ENCODE results near the gene SEC14L5.

Gene SEC14L5

GRCh38 chr16:5026664-5027063 is 68.5 kb downstream of the SEC14L5 start:
- no peaks in the 10 kb centered on the region for H3K9me2 ChIP-seq (replicated peaks; ENCODE audit: control insufficient read depth, low read length)
- H3K27ac ChIP-seq (ENCODE audit: low read depth, low read length), result no peak overlapping the region
- TF ChIP-seq EZH2phosphoT487 (IDR thresholded peaks at IDR 0.05; ENCODE audit: borderline replicate concordance, low read length) (no peak), CTCF (IDR thresholded peaks at IDR 0.05; ENCODE audit: low read depth, low read length, poor library complexity, severe bottlenecking) (no peak)
- no peaks in the 10 kb centered on the region for H3F3A ChIP-seq (ENCODE audit: control insufficient read depth, insufficient read depth)
- no peak overlapping the region for H3K4me3 ChIP-seq (ENCODE audit: low read length)
- no peaks in the 10 kb centered on the region for H3K27me3 ChIP-seq (ENCODE audit: control insufficient read depth, low read length)
- no peaks in the 10 kb centered on the region for H3K9me3 ChIP-seq (ENCODE audit: control insufficient read depth, insufficient read depth, low read length)
- H3K79me2 ChIP-seq (ENCODE audit: control insufficient read depth, low read length), result no peaks in the 10 kb centered on the region
- no peak overlapping the region for H3K4me2 ChIP-seq (ENCODE audit: low read length)
- no peaks in the 10 kb centered on the region for H3K4me1 ChIP-seq (ENCODE audit: control insufficient read depth, low read length)
- H4K20me1 ChIP-seq (ENCODE audit: control insufficient read depth, insufficient read depth, low read depth, low read length), result no peaks in the 10 kb centered on the region
- no peaks in the 10 kb centered on the region for H3K36me3 ChIP-seq (ENCODE audit: control insufficient read depth, low read length)

GRCh38 chr16:5027086-5027485 is 69.0 kb downstream of the SEC14L5 start:
- Histone ChIP-seq H3F3A (ENCODE audit: control insufficient read depth, insufficient read depth) (no peaks in the 10 kb centered on the region), H3K27ac (ENCODE audit: low read depth, low read length) (no peak overlapping the region), H3K9me2 (replicated peaks; ENCODE audit: control insufficient read depth, low read length) (no peaks in the 10 kb centered on the region), H3K9me3 (ENCODE audit: control insufficient read depth, insufficient read depth, low read length) (no peaks in the 10 kb centered on the region), H3K4me3 (ENCODE audit: low read length) (no peak overlapping the region), H3K79me2 (ENCODE audit: control insufficient read depth, low read length) (no peaks in the 10 kb centered on the region), H3K36me3 (ENCODE audit: control insufficient read depth, low read length) (no peaks in the 10 kb centered on the region), H3K27me3 (ENCODE audit: control insufficient read depth, low read length) (no peaks in the 10 kb centered on the region), H4K20me1 (ENCODE audit: control insufficient read depth, insufficient read depth, low read depth, low read length) (no peaks in the 10 kb centered on the region), H3K4me1 (ENCODE audit: control insufficient read depth, low read length) (no peaks in the 10 kb centered on the region), H3K4me2 (ENCODE audit: low read length) (no peak overlapping the region)
- no peak for TF ChIP-seq CTCF (IDR thresholded peaks at IDR 0.05; ENCODE audit: low read depth, low read length, poor library complexity, severe bottlenecking)
- no peak for TF ChIP-seq EZH2phosphoT487 (IDR thresholded peaks at IDR 0.05; ENCODE audit: borderline replicate concordance, low read length)

GRCh38 chr16:5027575-5028235 is 69.6 kb downstream of the SEC14L5 start:
- TF ChIP-seq CTCF (IDR thresholded peaks at IDR 0.05; ENCODE audit: low read depth, low read length, poor library complexity, severe bottlenecking) (no peak), EZH2phosphoT487 (IDR thresholded peaks at IDR 0.05; ENCODE audit: borderline replicate concordance, low read length) (no peak)
- no peak overlapping the region for H3K4me2 ChIP-seq (ENCODE audit: low read length)
- no peaks in the 10 kb centered on the region for H3F3A ChIP-seq (ENCODE audit: control insufficient read depth, insufficient read depth)
- no peaks in the 10 kb centered on the region for H3K9me2 ChIP-seq (replicated peaks; ENCODE audit: control insufficient read depth, low read length)
- H3K27ac ChIP-seq (ENCODE audit: low read depth, low read length), result no peak overlapping the region
- H3K4me1 ChIP-seq (ENCODE audit: control insufficient read depth, low read length), result peaks cover 4% of the 10 kb centered on the region
- no peaks in the 10 kb centered on the region for H3K36me3 ChIP-seq (ENCODE audit: control insufficient read depth, low read length)
- H4K20me1 ChIP-seq (ENCODE audit: control insufficient read depth, insufficient read depth, low read depth, low read length), result no peaks in the 10 kb centered on the region
- no peak overlapping the region for H3K4me3 ChIP-seq (ENCODE audit: low read length)
- no peaks in the 10 kb centered on the region for H3K9me3 ChIP-seq (ENCODE audit: control insufficient read depth, insufficient read depth, low read length)
- H3K79me2 ChIP-seq (ENCODE audit: control insufficient read depth, low read length), result peaks cover 3% of the 10 kb centered on the region
- no peaks in the 10 kb centered on the region for H3K27me3 ChIP-seq (ENCODE audit: control insufficient read depth, low read length)

Measured in DOHH2 (cell line).